ENCODE results near the gene INPP4A. TPM values are rescaled to one million over a fixed set of nuclear protein-coding genes. Genes with fewer than 3 reads are reported as not detected.

The INPP4A gene
- total RNA-seq, 1 donor from 2014 or later, result 45.0 TPM

- no peak for DNase-seq
- no peaks in the 10 kb centered on the region for H3K9me3 Mint-ChIP-seq
- peak overlapping the region; percentile 48 for H3K27ac Mint-ChIP-seq
- intact Hi-C loops (cut with micrococcal nuclease), result loop anchor here (2.0 to 5.0 kb wide), 2 partner anchors 17 to 46 kb away; no protein-coding TSS in a partner anchor
- peaks cover 77% of the 10 kb centered on the region for H3K4me1 Mint-ChIP-seq
- H3K27me3 Mint-ChIP-seq, result no peaks in the 10 kb centered on the region
- no peak overlapping the region for H3K4me3 Mint-ChIP-seq
- H3K36me3 Mint-ChIP-seq (ENCODE audit: low read depth), result peaks cover 26% of the 10 kb centered on the region
Observed at GRCh38 chr2:98505971-98506664, 61.5 kb downstream of the INPP4A start.

DNA sequence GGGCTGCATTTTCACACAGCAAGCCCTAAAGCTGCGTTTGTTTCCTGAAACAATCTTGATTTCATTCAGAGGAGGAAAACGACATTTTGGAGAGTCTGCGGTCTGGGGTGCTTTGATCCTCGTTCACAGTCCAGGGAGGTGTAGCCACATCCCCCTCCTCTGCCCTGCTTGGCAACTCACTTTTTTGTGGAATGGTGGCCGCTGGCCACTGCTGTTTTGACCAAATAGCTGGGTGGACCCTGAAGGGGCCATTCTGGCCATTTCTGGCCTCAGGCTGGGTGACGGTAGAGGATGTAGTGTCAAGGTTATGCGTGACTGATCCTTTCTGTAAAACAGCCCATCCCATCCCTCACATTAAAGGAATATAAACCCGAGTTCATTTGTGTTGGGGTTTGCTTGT is 62.2 kb downstream of the INPP4A start:
- H3K4me1 Mint-ChIP-seq, result peaks cover 75% of the 10 kb centered on the region
- H3K27me3 Mint-ChIP-seq, result no peaks in the 10 kb centered on the region
- no peak overlapping the region for H3K4me3 Mint-ChIP-seq
- H3K27ac Mint-ChIP-seq, result peak overlapping the region; percentile 48
- no peaks in the 10 kb centered on the region for H3K9me3 Mint-ChIP-seq
- intact Hi-C loops (cut with micrococcal nuclease), result loop anchor here (2.0 to 5.0 kb wide), 2 partner anchors 18 to 45 kb away; no protein-coding TSS in a partner anchor
- DNase-seq, result peak; percentile 48
- peaks cover 24% of the 10 kb centered on the region for H3K36me3 Mint-ChIP-seq (ENCODE audit: low read depth)

DNA sequence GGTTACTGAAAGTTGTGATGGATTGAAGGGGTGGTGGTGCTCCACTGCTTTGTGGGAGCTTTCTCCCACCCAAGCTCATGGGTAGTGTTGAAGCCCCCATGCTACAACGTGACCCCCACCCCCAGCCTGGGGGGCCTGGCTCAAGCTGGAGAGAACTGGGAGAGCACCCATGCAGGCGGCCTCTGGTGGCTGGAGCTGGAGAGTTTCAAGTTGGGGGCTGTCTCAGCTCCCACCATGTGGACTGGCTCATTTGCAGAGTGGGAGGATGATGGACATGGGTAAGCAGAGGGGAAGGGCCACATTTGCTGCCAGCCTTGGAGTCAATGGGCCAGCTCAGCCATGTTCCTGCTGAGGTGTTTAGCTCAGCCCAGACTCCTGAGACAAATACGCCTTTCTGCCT is 62.8 kb downstream of the INPP4A start:
- peaks cover 76% of the 10 kb centered on the region for H3K4me1 Mint-ChIP-seq
- peak; percentile 53 for DNase-seq
- H3K27me3 Mint-ChIP-seq, result no peaks in the 10 kb centered on the region
- no peaks in the 10 kb centered on the region for H3K9me3 Mint-ChIP-seq
- H3K4me3 Mint-ChIP-seq, result no peak overlapping the region
- no peak overlapping the region for H3K27ac Mint-ChIP-seq
- peaks cover 24% of the 10 kb centered on the region for H3K36me3 Mint-ChIP-seq (ENCODE audit: low read depth)
- intact Hi-C loops (cut with micrococcal nuclease), result loop anchor here (2.0 to 5.0 kb wide), 2 partner anchors 19 to 45 kb away; no protein-coding TSS in a partner anchor

DNA sequence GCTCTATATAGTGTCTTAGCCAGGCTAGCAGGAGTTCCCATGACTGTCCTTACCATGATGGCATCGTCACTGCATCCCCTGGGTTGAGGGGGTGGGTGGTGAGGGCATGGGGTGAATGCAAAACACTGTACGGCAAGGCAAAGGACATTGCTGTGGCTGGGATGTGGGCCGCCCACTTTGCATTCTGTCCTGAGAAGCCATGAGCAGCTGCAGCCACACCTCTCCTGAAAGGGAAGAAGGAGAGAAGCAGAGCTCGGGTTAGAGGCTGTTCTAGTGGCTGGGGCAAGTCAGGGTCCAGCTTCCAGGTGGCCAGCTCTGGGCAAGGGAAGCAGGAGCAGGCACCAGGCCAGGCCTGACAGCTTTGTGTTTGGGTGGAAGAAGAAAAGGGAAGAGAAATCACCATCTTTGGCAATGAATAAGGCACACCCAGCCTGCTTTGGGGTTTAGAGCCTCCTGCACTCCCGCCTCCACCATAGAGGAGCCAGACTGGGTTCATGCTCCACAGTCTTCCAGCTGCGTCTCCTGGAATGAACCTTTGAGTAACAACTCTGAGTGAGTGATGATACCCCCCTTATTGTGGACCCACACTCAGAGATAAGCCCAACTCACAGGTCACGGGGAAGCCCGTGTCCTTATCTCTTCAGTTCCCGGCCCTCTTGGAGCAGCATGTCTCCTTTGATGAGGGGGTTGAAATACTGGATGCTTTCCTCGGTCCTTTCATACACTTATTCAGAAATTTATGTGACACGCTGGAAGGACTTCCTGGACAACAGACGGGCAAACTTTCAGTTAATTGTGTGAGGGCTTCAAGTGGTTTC is 63.4 kb downstream of the INPP4A start:
- intact Hi-C loops (cut with micrococcal nuclease), result loop anchor here (1.0 to 5.0 kb wide), 5 partner anchors 19 to 95 kb away; no protein-coding TSS in a partner anchor
- peak overlapping the region; percentile 91 for H3K27ac Mint-ChIP-seq
- peaks cover 24% of the 10 kb centered on the region for H3K36me3 Mint-ChIP-seq (ENCODE audit: low read depth)
- peaks cover 74% of the 10 kb centered on the region for H3K4me1 Mint-ChIP-seq
- no peaks in the 10 kb centered on the region for H3K9me3 Mint-ChIP-seq
- no peaks in the 10 kb centered on the region for H3K27me3 Mint-ChIP-seq
- peak; percentile 58 for DNase-seq
- peak overlapping the region; percentile 73 for H3K4me3 Mint-ChIP-seq

- H3K9me3 Mint-ChIP-seq, result no peaks in the 10 kb centered on the region
Observed at GRCh38 chr2:98508709-98509066, 64.0 kb downstream of the INPP4A start.

GRCh38 chr2:98509542-98510321 is 65.1 kb downstream of the INPP4A start:
- intact Hi-C loops (cut with micrococcal nuclease), result loop anchor here (2.0 to 5.0 kb wide), 3 partner anchors 41 to 97 kb away; no protein-coding TSS in a partner anchor
- peak; percentile 53 for DNase-seq
- H3K27me3 Mint-ChIP-seq, result no peaks in the 10 kb centered on the region
- H3K9me3 Mint-ChIP-seq, result no peaks in the 10 kb centered on the region
- peak overlapping the region; percentile 72 for H3K27ac Mint-ChIP-seq
- no peak overlapping the region for H3K4me3 Mint-ChIP-seq
- peaks cover 19% of the 10 kb centered on the region for H3K36me3 Mint-ChIP-seq (ENCODE audit: low read depth)
- peaks cover 67% of the 10 kb centered on the region for H3K4me1 Mint-ChIP-seq

More at GRCh38 chr2:98508709-98509066, 64.0 kb downstream of the INPP4A start:
- intact Hi-C loops (cut with micrococcal nuclease), result loop anchor here (1.0 to 5.0 kb wide), 4 partner anchors 40 to 96 kb away; no protein-coding TSS in a partner anchor
- peak; percentile 82 for DNase-seq
- peak overlapping the region; percentile 73 for H3K4me3 Mint-ChIP-seq
- H3K36me3 Mint-ChIP-seq (ENCODE audit: low read depth), result peaks cover 24% of the 10 kb centered on the region
- peaks cover 69% of the 10 kb centered on the region for H3K4me1 Mint-ChIP-seq
- no peaks in the 10 kb centered on the region for H3K27me3 Mint-ChIP-seq
- peak overlapping the region; percentile 91 for H3K27ac Mint-ChIP-seq

DNA sequence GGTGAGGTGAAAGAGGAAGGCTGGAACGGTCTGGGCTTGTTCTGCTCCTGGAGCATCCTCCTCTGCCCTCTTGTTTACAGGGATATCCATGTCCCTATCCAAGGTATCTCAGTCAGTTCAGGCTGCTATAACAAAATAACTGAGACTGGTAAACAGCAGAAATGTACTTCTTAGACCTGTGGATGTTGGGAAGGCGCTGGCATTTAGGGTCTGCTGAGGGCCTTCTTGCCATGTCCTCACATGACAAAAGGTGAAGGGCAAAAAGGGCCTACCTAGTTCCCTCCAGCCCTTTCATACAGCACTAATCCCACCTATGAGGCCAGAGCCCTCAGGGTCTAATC is 65.6 kb downstream of the INPP4A start:
- H3K9me3 Mint-ChIP-seq, result no peaks in the 10 kb centered on the region
- H3K27ac Mint-ChIP-seq, result no peak overlapping the region
- no peaks in the 10 kb centered on the region for H3K27me3 Mint-ChIP-seq
- H3K4me3 Mint-ChIP-seq, result no peak overlapping the region
- no peak for DNase-seq
- H3K36me3 Mint-ChIP-seq (ENCODE audit: low read depth), result peaks cover 16% of the 10 kb centered on the region
- H3K4me1 Mint-ChIP-seq, result peaks cover 66% of the 10 kb centered on the region
- intact Hi-C loops (cut with micrococcal nuclease), result no loop called here

- Mint-ChIP-seq H3K4me3 (no peak overlapping the region), H3K27me3 (no peaks in the 10 kb centered on the region), H3K4me1 (peaks cover 66% of the 10 kb centered on the region), H3K9me3 (no peaks in the 10 kb centered on the region), H3K27ac (no peak overlapping the region), H3K36me3 (ENCODE audit: low read depth) (peaks cover 8% of the 10 kb centered on the region)
- no peak for DNase-seq
- intact Hi-C loops (cut with micrococcal nuclease), result no loop called here
Observed at GRCh38 chr2:98511981-98512380, 67.3 kb downstream of the INPP4A start.

DNA sequence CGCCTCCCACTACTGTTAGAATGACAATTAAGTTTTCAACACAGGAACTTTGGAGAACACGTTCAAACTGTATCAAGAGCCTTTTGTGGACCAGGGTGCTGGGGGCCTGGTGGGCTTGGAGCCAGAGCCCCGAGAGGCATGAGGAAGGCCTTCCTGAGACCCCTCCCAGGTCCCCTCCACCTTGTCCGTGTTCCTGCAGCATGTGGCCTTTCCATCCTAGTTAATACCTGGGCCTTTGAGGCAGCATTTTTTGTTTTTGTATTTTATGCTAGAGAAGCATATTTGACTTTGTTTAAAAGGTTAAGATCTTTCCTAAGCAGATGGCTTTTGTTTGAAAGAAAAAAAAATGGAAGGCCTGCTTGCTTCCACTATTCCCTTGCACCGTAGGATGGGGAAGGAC is 68.0 kb downstream of the INPP4A start:
- no peak overlapping the region for H3K27ac Mint-ChIP-seq
- H3K4me3 Mint-ChIP-seq, result no peak overlapping the region
- no peaks in the 10 kb centered on the region for H3K9me3 Mint-ChIP-seq
- H3K36me3 Mint-ChIP-seq (ENCODE audit: low read depth), result peaks cover 8% of the 10 kb centered on the region
- H3K4me1 Mint-ChIP-seq, result peaks cover 67% of the 10 kb centered on the region
- no peaks in the 10 kb centered on the region for H3K27me3 Mint-ChIP-seq
- intact Hi-C loops (cut with micrococcal nuclease), result no loop called here
- no peak for DNase-seq

DNA sequence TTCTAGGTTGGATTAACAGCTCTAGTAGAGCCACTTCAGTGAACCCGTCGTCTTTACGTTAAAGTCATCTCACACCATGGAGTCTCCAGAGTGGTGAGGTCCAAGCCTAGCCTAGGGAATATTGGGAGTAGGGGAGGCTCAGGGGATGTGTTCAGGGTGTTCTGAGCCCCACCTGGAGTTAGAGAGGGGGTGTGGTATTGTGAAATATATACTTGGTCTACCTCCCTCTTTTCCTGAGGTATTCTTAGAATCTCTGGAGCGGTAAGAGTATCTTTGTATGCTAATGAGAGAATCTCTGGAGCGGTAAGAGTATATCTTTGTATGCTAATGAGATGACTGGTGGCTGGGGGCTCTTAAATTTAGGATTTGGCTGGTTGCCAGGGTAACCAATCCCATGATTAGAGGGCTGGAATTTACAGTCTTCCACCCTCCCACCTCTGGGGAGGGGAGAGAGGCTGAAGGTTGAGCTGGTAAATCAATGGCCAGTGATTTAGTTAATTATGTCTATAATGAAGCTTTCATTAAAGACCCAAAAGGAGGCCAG is 69.5 kb downstream of the INPP4A start:
- Mint-ChIP-seq H3K27me3 (no peaks in the 10 kb centered on the region), H3K4me3 (no peak overlapping the region), H3K9me3 (no peaks in the 10 kb centered on the region), H3K4me1 (peaks cover 60% of the 10 kb centered on the region), H3K36me3 (ENCODE audit: low read depth) (no peaks in the 10 kb centered on the region), H3K27ac (no peak overlapping the region)
- intact Hi-C loops (cut with micrococcal nuclease), result no loop called here
- no peak for DNase-seq

GRCh38 chr2:98514879-98515249 is 70.2 kb downstream of the INPP4A start:
- Mint-ChIP-seq H3K36me3 (ENCODE audit: low read depth) (peaks cover 3% of the 10 kb centered on the region), H3K4me3 (no peak overlapping the region), H3K27ac (peak overlapping the region; percentile 60), H3K9me3 (no peaks in the 10 kb centered on the region), H3K27me3 (no peaks in the 10 kb centered on the region), H3K4me1 (peaks cover 53% of the 10 kb centered on the region)
- no peak for DNase-seq
- intact Hi-C loops (cut with micrococcal nuclease), result no loop called here

DNA sequence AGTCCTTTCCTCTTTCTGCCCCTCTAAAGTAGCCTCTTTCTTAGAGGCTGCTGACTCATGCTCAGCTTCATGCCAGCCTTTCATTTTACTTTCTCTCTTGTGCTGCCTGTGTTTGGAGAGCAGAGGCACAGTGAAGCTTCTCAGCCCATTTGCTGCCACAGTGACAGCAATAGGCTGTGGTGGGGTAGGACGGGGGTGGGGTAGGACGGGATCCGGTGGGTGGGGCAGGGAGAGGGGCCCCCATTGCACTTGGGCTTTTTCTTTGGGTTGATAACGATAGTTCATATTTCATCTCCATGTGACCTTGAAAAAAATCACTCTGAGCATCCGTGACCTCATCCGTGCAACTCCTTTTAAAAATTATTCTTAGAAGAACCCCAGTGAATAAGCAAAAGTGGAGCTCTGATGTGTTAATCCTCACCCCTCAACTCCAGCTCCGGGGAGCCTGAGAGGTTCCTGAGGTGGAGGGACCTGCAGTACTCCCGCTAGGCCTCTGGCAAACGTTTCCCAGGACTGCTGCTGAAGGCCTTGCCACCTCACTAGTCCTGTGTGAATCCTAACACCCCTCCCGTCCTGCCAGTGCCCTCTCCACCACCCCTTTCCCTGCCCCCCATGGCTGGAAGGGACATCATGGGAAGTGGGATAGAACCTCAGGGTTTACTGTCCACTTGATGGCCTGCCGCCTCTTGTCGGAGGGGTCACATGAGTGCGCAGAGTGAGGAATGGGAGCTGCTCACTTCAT is 70.8 kb downstream of the INPP4A start:
- peak; percentile 68 for DNase-seq
- no peaks in the 10 kb centered on the region for H3K27me3 Mint-ChIP-seq
- no peak overlapping the region for H3K4me3 Mint-ChIP-seq
- peaks cover 4% of the 10 kb centered on the region for H3K36me3 Mint-ChIP-seq (ENCODE audit: low read depth)
- H3K4me1 Mint-ChIP-seq, result peaks cover 49% of the 10 kb centered on the region
- intact Hi-C loops (cut with micrococcal nuclease), result no loop called here
- peak overlapping the region; percentile 60 for H3K27ac Mint-ChIP-seq
- no peaks in the 10 kb centered on the region for H3K9me3 Mint-ChIP-seq

DNA sequence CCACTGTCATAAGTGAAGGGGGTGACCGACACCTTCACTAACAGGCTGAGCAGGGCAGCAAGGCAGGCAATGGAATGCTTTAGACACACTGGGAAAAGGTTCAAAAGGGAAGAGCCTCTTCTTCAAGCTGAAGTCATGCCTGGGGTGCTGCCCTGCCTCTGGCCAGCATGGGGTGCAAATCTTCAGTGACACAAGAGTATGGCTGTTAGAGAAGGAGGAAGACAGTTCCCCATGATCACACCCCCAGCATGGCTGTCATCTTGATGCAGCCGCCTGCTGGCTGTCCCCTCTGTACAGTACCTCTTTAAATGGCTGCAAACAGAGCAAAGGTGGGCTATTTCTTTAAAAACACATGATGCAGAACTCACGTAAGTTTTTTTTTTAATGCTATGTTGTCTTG is 71.9 kb downstream of the INPP4A start:
- DNase-seq, result no peak
- H3K4me1 Mint-ChIP-seq, result peaks cover 49% of the 10 kb centered on the region
- H3K4me3 Mint-ChIP-seq, result no peak overlapping the region
- H3K27ac Mint-ChIP-seq, result peak overlapping the region; percentile 64
- intact Hi-C loops (cut with micrococcal nuclease), result no loop called here
- H3K27me3 Mint-ChIP-seq, result no peaks in the 10 kb centered on the region
- H3K9me3 Mint-ChIP-seq, result no peaks in the 10 kb centered on the region
- peaks cover 11% of the 10 kb centered on the region for H3K36me3 Mint-ChIP-seq (ENCODE audit: low read depth)

Measured in activated CD4-positive, alpha-beta T cell treated with anti-CD3 and anti-CD28 coated beads, Interleukin-2, amount 10 ng/mL, durations not matched to agents 24 days and 14 days (primary cell).